HFF-Myc (cell line): Measurements from ENCODE around the gene KCTD19.

Experiments
- DNase-seq: peaks from one replicate; pipeline ENCODE4 v3.0.0-alpha.2; 2011; ENCODE audit warnings: low read depth; ENCODE audit errors: extremely low read depth
- H3K4me3 ChIP-seq: replicated peaks from 2 replicates; pipeline ENCODE4 v1.5.1; 2011; ENCODE audit warnings: low read depth, mild to moderate bottlenecking, control low read depth, low read length
- CTCF ChIP-seq: IDR thresholded peaks from 2 replicates; pipeline ENCODE4 v1.5.1; 2012; ENCODE audit warnings: mild to moderate bottlenecking, low read depth, low read length, control low read depth; ENCODE audit errors: missing control alignments

The KCTD19 gene

DNA sequence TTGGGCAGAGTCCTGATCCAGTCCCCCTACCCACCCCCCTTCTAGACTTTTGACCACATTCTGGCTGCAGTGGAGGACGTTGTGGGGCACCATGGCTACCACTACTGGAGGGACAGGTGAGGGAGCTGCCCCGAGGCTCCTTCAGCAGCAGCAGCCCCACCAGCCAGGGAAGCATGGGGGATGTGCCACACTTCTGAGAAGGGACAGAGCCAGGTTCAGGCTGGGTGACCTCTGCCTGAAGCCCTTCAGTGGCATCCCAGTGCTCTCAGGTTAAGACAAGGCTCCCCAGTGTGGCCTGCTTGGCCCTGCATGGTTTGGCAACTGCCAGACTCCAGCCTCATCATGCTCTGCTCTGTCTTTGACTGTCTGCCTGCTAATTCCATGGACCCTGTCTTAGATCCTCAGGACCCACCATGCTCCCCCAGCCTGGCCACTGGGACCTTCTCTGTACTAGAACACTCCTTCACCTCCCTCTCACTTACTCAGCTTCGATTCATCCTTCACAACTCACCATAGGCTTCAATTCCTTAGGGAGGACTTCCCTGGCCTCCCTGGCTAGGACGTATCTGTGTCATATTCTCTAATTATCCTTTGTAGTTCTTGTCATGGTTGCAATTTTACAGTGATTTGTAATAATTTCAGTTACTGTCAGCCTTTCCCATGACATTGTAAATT, 68.9 kb downstream of the KCTD19 start:
- DNase-seq, result no peak
- H3K4me3 ChIP-seq, result no peak overlapping the region
- TF ChIP-seq CTCF, result no peak

- no peak for DNase-seq
- H3K4me3 ChIP-seq, result no peak overlapping the region
- TF ChIP-seq CTCF, result no peak
Observed at GRCh38 chr16:67256701-67257230, 69.8 kb downstream of the KCTD19 start.

DNA sequence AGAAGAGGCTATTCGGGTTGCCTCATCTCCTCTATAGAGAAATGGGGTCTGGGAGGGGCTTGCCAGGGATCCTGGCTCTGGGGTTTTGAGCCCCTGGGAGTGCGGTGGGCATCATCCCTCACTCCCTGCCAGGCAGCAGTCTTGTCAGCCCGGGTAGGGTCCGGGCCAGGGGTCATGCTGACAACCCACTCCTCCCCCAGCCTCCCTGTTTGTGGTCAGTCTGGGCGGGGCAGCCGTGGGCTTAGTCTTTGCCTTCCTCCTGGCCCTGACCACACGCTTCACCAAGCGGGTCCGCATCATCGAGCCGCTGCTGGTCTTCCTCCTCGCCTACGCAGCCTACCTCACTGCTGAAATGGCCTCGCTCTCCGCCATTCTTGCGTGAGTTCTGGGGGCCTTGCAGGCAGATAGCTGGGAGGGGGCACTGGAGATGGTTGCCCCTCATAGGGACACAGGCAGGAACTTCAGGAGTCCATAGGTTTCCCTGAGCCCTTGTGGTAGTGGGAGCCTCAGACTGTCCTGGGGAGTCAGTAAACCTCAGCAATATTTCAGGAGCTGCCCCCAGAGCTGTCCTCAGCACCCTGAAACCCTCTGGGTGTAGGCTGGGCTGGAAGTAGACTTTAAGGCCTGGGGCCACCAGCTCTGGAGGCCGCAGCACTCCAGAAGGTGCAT, 70.9 kb downstream of the KCTD19 start:
- no peak overlapping the region for H3K4me3 ChIP-seq
- TF ChIP-seq CTCF, result no peak
- DNase-seq, result no peak

- no peak overlapping the region for H3K4me3 ChIP-seq
- no peak for DNase-seq
- no peak for TF ChIP-seq CTCF
Observed at GRCh38 chr16:67254801-67255552, 71.6 kb downstream of the KCTD19 start.

DNA sequence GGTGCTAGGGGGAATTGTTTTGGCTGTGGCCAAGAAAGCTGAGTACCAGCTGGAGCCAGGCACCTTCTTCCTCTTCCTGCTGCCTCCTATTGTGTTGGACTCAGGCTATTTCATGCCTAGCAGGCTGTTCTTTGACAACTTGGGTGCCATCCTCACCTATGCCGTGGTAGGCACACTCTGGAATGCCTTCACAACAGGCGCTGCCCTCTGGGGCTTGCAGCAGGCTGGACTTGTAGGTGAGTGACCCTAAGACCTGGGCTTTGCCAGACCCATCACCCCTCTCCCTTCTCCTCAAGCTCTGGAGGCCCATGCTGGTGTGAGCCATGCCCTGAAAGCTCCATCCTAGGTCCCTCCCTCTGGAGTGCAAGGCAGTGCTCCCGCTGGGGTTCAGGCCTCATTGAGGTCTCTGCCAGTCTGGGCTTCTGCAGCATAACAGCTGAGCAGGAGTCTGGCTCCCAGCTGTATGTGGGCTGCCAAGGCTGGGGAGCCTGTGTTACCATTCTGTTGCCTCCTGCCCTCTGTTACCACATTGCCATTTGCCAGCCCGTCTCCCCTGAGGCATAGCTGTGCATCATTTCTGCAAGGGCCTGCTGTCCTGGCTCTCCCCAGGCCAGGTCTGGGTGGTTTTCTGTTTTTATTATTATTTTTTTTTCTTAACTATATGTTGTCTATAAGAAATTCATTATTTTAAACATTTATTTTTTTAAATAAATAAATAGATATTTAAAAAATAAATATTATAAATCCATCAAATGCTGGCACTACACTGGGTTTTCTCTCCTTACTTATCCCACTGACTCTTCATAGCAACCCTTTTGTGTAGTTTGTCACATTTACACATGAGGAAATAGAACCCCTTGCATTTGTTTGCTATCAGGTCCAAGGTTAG, 73.7 kb downstream of the KCTD19 start:
- H3K4me3 ChIP-seq, result no peak overlapping the region
- no peak for TF ChIP-seq CTCF
- DNase-seq, result no peak

- no peak for TF ChIP-seq CTCF
- H3K4me3 ChIP-seq, result peak overlapping the region; percentile 72; the same call in 1 of the 2 replicates
- no peak for DNase-seq
Observed at GRCh38 chr16:67250045-67250327, 76.6 kb downstream of the KCTD19 start.
